OCI-LY3 (cell line): ENCODE measurements around the gene TNFRSF6B.

Source experiments
- H2AFZ ChIP-seq: fragments of 200-600, 300-600 bp; shearing (Covaris generic); 2 replicates; pipeline ENCODE4 v1.6.0; 2014; ENCODE audit warnings: antibody characterized with exemption, low read depth, low read length
- H3K27ac ChIP-seq: fragments of 200-600, 300-600 bp; sonication (generic); 2 replicates; pipeline ENCODE4 v1.5.1; 2014; ENCODE audit warnings: mild to moderate bottlenecking, low read length, moderate library complexity, mixed read lengths
- H3K27me3 ChIP-seq: fragments of 200-600, 300-600 bp; sonication (generic); 2 replicates; pipeline ENCODE4 v1.6.1; 2014; ENCODE audit warnings: low read depth, low read length, mixed read lengths
- H3K36me3 ChIP-seq: fragments of 200-600, 300-600 bp; sonication (generic); replicated peaks from 2 replicates; pipeline ENCODE3; 2014; ENCODE audit warnings: low read depth, low read length, mixed read lengths
- H3K4me1 ChIP-seq: fragments of 300-600, 200-600 bp; sonication (generic); 2 replicates; pipeline ENCODE4 v1.6.1; 2014; ENCODE audit warnings: low read length, mixed read lengths
- H3K4me2 ChIP-seq: fragments of 200-600, 300-600 bp; sonication (generic); 2 replicates; pipeline ENCODE4 v1.6.1; 2014; ENCODE audit warnings: low read length, mixed read lengths
- H3K4me3 ChIP-seq: fragments of 300-600, 200-600 bp; sonication (generic); 2 replicates; pipeline ENCODE4 v1.5.1; 2014; ENCODE audit warnings: antibody characterized with exemption, mild to moderate bottlenecking, low read length, moderate library complexity
- H3K79me2 ChIP-seq: fragments of 300-600, 200-600 bp; shearing (Covaris generic); 2 replicates; pipeline ENCODE4 v1.6.1; 2014; ENCODE audit warnings: mild to moderate bottlenecking, low read length, mixed read lengths
- H3K9ac ChIP-seq: fragments of 300-600, 200-600 bp; shearing (Covaris generic); 2 replicates; pipeline ENCODE4 v1.6.0; 2014; ENCODE audit warnings: mild to moderate bottlenecking, low read length, moderate library complexity
- H3K9me3 ChIP-seq: fragments of 200-600, 300-600 bp; shearing (Covaris generic); 2 replicates; pipeline ENCODE4 v1.6.1; 2014; ENCODE audit warnings: low read length, mixed read lengths; ENCODE audit not compliant: insufficient read depth
- H4K20me1 ChIP-seq: fragments of 200-600, 300-600 bp; sonication (generic); 2 replicates; pipeline ENCODE4 v1.6.1; 2016; ENCODE audit warnings: low read length, mixed read lengths; ENCODE audit not compliant: insufficient read depth
- EZH2phosphoT487 ChIP-seq: fragments of 200-600 bp; shearing (Covaris generic); IDR thresholded peaks from 2 replicates; pipeline ENCODE4 v1.6.1; 2018; ENCODE audit warnings: antibody characterized with exemption, mixed run types, low read depth
- TF ChIP-seq, protein P1 (sequence below): fragments of 200-600, 300-600 bp; sonication (generic); IDR thresholded peaks from 2 replicates; pipeline ENCODE4 v1.5.1; 2014; ENCODE audit warnings: antibody characterized with exemption, low read length, low read depth

The TNFRSF6B gene

DNA sequence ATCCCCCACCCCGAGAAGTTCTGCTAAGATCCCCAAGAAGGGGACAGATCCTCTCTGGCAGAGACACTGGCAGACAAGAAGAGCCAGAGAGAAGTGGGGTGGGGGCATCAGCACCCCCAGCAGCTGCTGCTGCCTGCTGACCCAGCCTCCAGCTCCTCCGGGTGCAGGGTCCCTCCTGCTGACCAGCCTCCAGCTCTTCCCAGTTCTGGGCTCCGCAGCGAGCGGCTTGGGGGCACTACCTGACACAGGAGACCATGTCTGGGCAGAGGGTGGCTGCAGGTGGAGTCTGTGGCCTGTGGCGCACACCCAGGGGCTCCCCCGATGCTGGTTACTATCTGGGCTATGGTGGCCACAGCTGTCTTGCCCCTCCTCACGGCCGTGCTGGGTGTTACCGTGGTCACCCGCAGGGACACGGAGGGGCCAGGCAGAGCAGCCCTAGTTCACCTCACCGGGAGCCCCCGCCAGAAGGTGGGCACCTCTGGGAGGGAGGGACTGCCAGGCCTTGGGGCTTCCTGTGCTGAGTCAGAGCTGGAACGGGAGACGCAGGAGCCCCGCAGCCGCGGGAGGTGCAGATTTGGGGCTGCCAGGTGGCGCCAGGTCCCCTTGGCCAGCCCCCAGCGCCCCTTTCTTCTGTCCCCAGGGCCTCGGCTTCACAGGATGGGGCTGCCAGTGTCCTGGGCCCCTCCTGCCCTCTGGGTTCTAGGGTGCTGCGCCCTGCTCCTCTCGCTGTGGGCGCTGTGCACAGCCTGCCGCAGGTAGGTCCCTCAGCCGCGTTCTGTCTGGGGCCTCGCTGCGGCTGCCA is 40.6 kb downstream of the TNFRSF6B start:
- Histone ChIP-seq H3K4me3 (peak overlapping the region; percentile 78), H3K4me1 (peaks cover 38% of the 10 kb centered on the region), H3K4me2 (peak overlapping the region; percentile 91), H3K9ac (peak overlapping the region; percentile 77), H3K27me3 (no peaks in the 10 kb centered on the region), H3K79me2 (peaks cover 2% of the 10 kb centered on the region), H2AFZ (no peak overlapping the region), H3K27ac (peak overlapping the region; percentile 79), H3K9me3 (no peaks in the 10 kb centered on the region), H4K20me1 (no peaks in the 10 kb centered on the region), H3K36me3 (peaks cover 15% of the 10 kb centered on the region)
- no peak for TF ChIP-seq EZH2phosphoT487
- TF ChIP-seq, protein P1, sequence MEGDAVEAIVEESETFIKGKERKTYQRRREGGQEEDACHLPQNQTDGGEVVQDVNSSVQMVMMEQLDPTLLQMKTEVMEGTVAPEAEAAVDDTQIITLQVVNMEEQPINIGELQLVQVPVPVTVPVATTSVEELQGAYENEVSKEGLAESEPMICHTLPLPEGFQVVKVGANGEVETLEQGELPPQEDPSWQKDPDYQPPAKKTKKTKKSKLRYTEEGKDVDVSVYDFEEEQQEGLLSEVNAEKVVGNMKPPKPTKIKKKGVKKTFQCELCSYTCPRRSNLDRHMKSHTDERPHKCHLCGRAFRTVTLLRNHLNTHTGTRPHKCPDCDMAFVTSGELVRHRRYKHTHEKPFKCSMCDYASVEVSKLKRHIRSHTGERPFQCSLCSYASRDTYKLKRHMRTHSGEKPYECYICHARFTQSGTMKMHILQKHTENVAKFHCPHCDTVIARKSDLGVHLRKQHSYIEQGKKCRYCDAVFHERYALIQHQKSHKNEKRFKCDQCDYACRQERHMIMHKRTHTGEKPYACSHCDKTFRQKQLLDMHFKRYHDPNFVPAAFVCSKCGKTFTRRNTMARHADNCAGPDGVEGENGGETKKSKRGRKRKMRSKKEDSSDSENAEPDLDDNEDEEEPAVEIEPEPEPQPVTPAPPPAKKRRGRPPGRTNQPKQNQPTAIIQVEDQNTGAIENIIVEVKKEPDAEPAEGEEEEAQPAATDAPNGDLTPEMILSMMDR: peak; percentile 14

DNA sequence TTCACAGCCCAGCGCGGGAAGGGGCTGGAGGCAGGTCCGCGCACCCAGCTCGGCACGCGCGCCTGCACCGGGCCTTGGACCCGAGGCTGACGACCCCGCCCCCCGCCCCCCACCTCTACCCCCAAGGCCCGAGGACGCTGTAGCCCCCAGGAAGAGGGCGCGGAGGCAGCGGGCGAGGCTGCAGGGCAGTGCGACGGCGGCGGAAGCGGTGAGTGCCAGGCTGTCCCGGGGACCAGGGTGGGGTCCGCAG is 41.2 kb downstream of the TNFRSF6B start:
- peak overlapping the region; percentile 78 for H3K4me3 ChIP-seq
- no peak for TF ChIP-seq EZH2phosphoT487
- TF ChIP-seq, protein P1: no peak
- H3K4me1 ChIP-seq: peaks cover 36% of the 10 kb centered on the region
- peaks cover 12% of the 10 kb centered on the region for H3K36me3 ChIP-seq
- H3K27ac ChIP-seq: peak overlapping the region; percentile 79
- no peaks in the 10 kb centered on the region for H3K9me3 ChIP-seq
- peak overlapping the region; percentile 77 for H3K9ac ChIP-seq
- peak overlapping the region; percentile 91 for H3K4me2 ChIP-seq
- no peak overlapping the region for H2AFZ ChIP-seq
- no peaks in the 10 kb centered on the region for H4K20me1 ChIP-seq
- H3K27me3 ChIP-seq: no peaks in the 10 kb centered on the region
- no peaks in the 10 kb centered on the region for H3K79me2 ChIP-seq

DNA sequence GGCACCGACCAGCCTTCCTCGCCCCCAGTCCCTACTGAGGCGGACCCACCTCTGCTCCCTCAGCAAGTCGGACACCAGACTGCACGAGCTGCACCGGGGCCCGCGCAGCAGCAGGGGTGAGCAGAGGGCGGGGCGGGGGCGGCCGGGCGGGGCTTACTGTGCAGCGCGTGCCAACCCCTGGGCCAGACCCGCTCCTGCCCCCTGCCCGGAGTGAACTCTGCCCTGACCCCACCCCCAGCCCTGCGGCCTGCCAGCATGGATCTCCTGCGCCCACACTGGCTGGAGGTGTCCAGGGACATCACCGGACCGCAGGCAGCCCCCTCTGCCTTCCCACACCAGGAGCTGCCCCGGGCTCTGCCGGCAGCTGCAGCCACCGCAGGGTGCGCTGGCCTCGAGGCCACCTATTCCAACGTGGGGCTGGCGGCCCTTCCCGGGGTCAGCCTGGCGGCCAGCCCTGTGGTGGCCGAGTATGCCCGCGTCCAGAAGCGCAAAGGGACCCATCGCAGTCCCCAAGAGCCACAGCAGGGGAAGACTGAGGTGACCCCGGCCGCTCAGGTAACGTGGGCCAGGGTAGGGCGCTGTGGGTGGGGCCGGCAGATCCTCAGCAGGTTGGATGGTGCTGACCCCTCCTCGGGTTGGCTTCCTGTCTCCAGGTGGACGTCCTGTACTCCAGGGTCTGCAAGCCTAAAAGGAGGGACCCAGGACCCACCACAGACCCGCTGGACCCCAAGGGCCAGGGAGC is 41.7 kb downstream of the TNFRSF6B start:
- Histone ChIP-seq H3K4me2 (peak overlapping the region; percentile 91), H2AFZ (no peak overlapping the region), H3K4me3 (peak overlapping the region; percentile 78), H3K27me3 (no peaks in the 10 kb centered on the region), H4K20me1 (no peaks in the 10 kb centered on the region), H3K9ac (peak overlapping the region; percentile 77; the same call in 1 of the 2 replicates), H3K9me3 (no peaks in the 10 kb centered on the region), H3K79me2 (no peaks in the 10 kb centered on the region), H3K36me3 (peaks cover 10% of the 10 kb centered on the region), H3K27ac (peak overlapping the region; percentile 79), H3K4me1 (peaks cover 36% of the 10 kb centered on the region)
- no peak for TF ChIP-seq EZH2phosphoT487
- TF ChIP-seq, protein P1: no peak

DNA sequence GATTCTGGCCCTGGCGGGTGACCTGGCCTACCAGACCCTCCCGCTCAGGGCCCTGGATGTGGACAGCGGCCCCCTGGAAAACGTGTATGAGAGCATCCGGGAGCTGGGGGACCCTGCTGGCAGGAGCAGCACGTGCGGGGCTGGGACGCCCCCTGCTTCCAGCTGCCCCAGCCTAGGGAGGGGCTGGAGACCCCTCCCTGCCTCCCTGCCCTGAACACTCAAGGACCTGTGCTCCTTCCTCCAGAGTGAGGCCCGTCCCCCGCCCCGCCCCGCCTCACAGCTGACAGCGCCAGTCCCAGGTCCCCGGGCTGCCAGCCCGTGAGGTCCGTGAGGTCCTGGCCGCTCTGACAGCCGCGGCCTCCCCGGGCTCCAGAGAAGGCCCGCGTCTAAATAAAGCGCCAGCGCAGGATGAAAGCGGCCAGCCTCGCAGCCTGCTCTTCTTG is 42.3 kb downstream of the TNFRSF6B start:
- Histone ChIP-seq H3K4me1 (peaks cover 36% of the 10 kb centered on the region), H3K9me3 (no peaks in the 10 kb centered on the region), H3K27ac (peak overlapping the region; percentile 45; the same call in 1 of the 2 replicates), H2AFZ (no peak overlapping the region), H3K36me3 (peaks cover 16% of the 10 kb centered on the region), H3K27me3 (no peaks in the 10 kb centered on the region), H3K79me2 (no peaks in the 10 kb centered on the region), H3K4me3 (peak overlapping the region; percentile 78), H3K4me2 (peak overlapping the region; percentile 91), H4K20me1 (no peaks in the 10 kb centered on the region), H3K9ac (peak overlapping the region; percentile 76)
- no peak for TF ChIP-seq EZH2phosphoT487
- TF ChIP-seq, protein P1: no peak
